Psoas muscle (tissue), 8 donors: ENCODE measurements around the gene CBX5. TPM values are rescaled to one million over a fixed set of nuclear protein-coding genes. Genes with fewer than 3 reads are reported as not detected.

ENCODE experiments used
- ATAC-seq, 4 donors: fragments of 200-7000 bp; cut with Tn5 transposase; one replicate each; pipeline ENCODE4 v1.9.1; 2020; ENCODE audit warnings: moderate library complexity in 3 of 4, mild to moderate bottlenecking in 2 of 4
- DNase-seq, 2 donors: peaks; one replicate each; pipeline ENCODE4 v3.0.0-alpha.2; 2020
- H3K27ac ChIP-seq: fragments of 200-600 bp; one replicate; pipeline ENCODE4 v1.8.0; 2022
- H3K27me3 ChIP-seq, 3 donors: fragments of 200-600 bp in 1 of 3; one replicate each; pipeline versions ENCODE4 v1.6.1 to v1.8.0; 2013 to 2022; ENCODE audit warnings: low read length in 2 of 3, mild to moderate bottlenecking in 2 of 3, moderate library complexity in 1 of 3; ENCODE audit not compliant: insufficient read depth in 3 of 3
- H3K36me3 ChIP-seq, 2 donors: fragments of 200-600 bp in 1 of 2; one replicate each; pipeline versions ENCODE4 v1.6.1 to v1.8.0; 2013 to 2022; ENCODE audit warnings: low read depth in 1 of 2, mild to moderate bottlenecking in 1 of 2, moderate library complexity in 1 of 2; ENCODE audit not compliant: insufficient read depth in 1 of 2
- H3K4me1 ChIP-seq: fragments of 200-600 bp; one replicate; pipeline ENCODE4 v1.8.0; 2022
- H3K4me3 ChIP-seq: fragments of 200-600 bp; one replicate; pipeline ENCODE4 v1.8.0; 2022; ENCODE audit warnings: mild to moderate bottlenecking
- H3K9me3 ChIP-seq: fragments of 200-600 bp; one replicate; pipeline ENCODE4 v1.8.0; 2022
- WGBS, 3 donors: extraction: QIAGEN DNeasy Blood & Tissue Kit; methylation state at CpG; one replicate each; pipeline versions ENCODE4 v1.1.6 to v1.1.7; 2013; 5-methylcytosine and 5-hydroxymethylcytosine counted together
- intact Hi-C, 2 donors: fragments of 100-400 bp; cut with DNase I; formaldehyde crosslinking; loops; one replicate each; pipeline versions ENCODE4 v1.11.0 to v1.14.2; 2022
- polyA plus RNA-seq, 3 donors: library from polyadenylated mRNA; stranded (reverse); fragments of 200-250 nt; gene quantifications; one replicate each; pipeline ENCODE4 v1.2.3, GENCODE V29; 2013
- total RNA-seq, 4 donors: library from RNA; stranded (reverse); fragmentation: NEBNext Ultra II Directional in 2 of 4; extraction: Animal tissue kit (Norgen Biotek cat#: 25700) in 2 of 4; gene quantifications; one replicate each; pipeline versions ENCODE4 v1.2.1 to v1.2.4, GENCODE V29; 2021 to 2023
- TF ChIP-seq, protein P1 (sequence below): fragments of 200-600 bp; IDR thresholded peaks from one replicate; pipeline ENCODE4 v1.8.0; 2022; ENCODE audit warnings: antibody characterized with exemption
- donor health status: healthy with polysubstance abuse.
- donor health status: DM: no; HTN: no; CAD: no; lungs with moderate emphysema.
- donor health status: Bipolar disorder and iron deficiency.
- donor health status: healthy.
- donor health status: DM: yes; HTN: yes; CAD: no.
- donor health status: DM: no; HTN: no; CAD: no.
- donor health status: DM: no; HTN: no; CAD: no.
- donor health status: DM: yes; HTN: yes; CAD: no.

Gene CBX5
- total and polyA plus RNA-seq, 7 donors = 5.2 to 19.3 (median 12.1) TPM

DNA sequence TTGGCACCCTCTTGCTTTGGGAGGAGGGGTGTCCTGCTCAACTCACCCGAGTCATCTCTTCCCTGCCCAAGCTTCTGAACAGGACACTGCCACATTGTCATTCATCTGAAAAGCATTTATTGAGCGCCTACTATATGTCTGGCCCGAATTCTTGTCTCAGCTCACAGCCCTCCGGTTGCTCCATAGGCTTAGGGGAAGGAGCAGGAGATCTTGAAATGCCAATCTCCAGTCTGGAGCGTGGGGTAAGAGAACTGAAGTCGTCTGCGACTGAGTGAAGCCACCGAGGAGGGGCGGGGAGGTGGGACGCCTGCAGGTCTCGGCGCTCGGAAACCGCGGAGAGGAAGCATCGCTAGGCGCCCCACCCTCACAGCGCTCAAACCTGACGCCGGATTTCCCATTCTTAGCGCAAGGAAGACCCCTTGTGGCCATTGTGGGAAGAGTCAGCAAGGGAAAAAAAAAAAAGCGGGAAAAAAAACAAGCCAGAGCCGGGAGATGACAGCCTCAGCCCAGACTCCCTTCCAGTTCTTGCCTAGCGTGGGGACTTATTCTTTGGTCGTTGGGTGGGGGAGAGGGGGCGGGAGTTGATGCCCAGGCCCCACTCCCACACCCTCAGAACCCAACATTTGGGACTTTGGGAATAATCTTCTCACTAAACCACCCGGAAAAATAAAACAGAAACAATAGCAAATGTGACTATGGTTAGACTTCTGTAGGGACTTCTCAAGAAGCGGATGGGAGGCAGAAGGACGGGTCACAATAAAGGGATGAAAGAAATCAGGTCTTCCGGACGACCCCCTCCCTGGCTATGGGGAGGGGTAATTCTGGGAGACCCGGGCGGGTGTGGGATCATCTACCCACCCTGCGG, 62.9 kb downstream of the CBX5 start:
- H3K27me3 ChIP-seq = peaks cover 0 to 5% (median 0%) of the 10 kb centered on the region in 3 donors
- no peaks in the 10 kb centered on the region for H3K36me3 ChIP-seq
- peaks cover 11% of the 10 kb centered on the region for H3K4me1 ChIP-seq
- ATAC-seq (peak; percentile 36 to 60 (median 44)), DNase-seq (peak; percentile 67 to 80)
- intact Hi-C loops = loop anchor here in 1 of 2 donors (10.0 kb wide), 1 partner anchor 512 kb away; no protein-coding TSS in a partner anchor
- TF ChIP-seq, protein P1, sequence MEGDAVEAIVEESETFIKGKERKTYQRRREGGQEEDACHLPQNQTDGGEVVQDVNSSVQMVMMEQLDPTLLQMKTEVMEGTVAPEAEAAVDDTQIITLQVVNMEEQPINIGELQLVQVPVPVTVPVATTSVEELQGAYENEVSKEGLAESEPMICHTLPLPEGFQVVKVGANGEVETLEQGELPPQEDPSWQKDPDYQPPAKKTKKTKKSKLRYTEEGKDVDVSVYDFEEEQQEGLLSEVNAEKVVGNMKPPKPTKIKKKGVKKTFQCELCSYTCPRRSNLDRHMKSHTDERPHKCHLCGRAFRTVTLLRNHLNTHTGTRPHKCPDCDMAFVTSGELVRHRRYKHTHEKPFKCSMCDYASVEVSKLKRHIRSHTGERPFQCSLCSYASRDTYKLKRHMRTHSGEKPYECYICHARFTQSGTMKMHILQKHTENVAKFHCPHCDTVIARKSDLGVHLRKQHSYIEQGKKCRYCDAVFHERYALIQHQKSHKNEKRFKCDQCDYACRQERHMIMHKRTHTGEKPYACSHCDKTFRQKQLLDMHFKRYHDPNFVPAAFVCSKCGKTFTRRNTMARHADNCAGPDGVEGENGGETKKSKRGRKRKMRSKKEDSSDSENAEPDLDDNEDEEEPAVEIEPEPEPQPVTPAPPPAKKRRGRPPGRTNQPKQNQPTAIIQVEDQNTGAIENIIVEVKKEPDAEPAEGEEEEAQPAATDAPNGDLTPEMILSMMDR = peak; percentile 74
- WGBS, 3 donors = 2% methylated on average over 33 to 34 of the region's 34 CpGs
- peak overlapping the region; percentile 55 for H3K4me3 ChIP-seq
- H3K9me3 ChIP-seq = no peaks in the 10 kb centered on the region
- no peak overlapping the region for H3K27ac ChIP-seq

DNA sequence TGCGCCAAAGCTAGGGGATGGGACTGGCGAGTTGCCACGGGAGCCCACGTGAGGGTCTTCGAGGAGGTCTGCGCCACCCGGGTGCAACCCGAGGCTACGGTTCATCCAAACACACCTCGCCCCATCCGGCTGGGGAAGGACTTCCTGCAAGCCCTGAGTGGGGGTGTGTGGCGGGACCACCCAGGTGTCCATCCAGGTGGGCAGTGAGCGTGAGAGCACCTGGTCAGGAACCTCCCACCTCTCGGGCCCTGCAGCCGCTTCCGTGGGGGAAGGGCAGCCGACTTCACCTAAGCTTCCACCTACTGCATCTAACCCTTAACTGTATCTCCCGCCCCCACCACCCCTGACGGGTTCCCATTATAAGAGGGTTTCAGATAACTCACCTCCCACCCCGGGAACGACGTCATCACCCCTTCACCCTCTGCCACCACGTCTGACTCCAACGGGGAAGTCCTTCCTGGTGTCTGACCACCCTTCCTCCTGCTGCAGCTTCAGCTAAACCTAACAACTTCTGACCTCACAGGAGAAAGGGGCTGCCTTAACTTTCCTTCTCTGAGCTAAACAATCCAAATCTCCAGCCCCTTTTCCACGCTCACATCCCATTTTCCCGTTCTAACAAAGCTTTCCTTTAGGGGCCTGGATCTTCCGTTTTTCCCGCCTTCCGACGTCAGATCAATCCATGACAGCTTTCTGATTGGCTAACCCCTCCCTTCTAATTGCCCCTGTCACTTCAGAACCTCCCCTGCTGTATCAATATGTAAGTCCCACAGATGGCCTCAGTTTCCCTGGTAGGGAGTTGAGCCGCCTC, 63.7 kb downstream of the CBX5 start:
- Histone ChIP-seq H3K27ac (no peak overlapping the region), H3K4me1 (peaks cover 11% of the 10 kb centered on the region), H3K4me3 (peak overlapping the region; percentile 55), H3K9me3 (no peaks in the 10 kb centered on the region), H3K36me3 (no peaks in the 10 kb centered on the region), H3K27me3 (peaks cover 0 to 5% (median 0%) of the 10 kb centered on the region in 3 donors)
- no peak for ATAC-seq
- TF ChIP-seq, protein P1 = no peak
- no peak for DNase-seq
- intact Hi-C loops = loop anchor here (2.0 to 10.0 kb wide), 2 partner anchors 231 to 511 kb away; partner anchors contain the start of gene HOXC10 (in 1 of the 2)
- 26 to 29% (median 28%) methylated on average over 27 to 31 of the region's 31 CpGs for WGBS, 3 donors

DNA sequence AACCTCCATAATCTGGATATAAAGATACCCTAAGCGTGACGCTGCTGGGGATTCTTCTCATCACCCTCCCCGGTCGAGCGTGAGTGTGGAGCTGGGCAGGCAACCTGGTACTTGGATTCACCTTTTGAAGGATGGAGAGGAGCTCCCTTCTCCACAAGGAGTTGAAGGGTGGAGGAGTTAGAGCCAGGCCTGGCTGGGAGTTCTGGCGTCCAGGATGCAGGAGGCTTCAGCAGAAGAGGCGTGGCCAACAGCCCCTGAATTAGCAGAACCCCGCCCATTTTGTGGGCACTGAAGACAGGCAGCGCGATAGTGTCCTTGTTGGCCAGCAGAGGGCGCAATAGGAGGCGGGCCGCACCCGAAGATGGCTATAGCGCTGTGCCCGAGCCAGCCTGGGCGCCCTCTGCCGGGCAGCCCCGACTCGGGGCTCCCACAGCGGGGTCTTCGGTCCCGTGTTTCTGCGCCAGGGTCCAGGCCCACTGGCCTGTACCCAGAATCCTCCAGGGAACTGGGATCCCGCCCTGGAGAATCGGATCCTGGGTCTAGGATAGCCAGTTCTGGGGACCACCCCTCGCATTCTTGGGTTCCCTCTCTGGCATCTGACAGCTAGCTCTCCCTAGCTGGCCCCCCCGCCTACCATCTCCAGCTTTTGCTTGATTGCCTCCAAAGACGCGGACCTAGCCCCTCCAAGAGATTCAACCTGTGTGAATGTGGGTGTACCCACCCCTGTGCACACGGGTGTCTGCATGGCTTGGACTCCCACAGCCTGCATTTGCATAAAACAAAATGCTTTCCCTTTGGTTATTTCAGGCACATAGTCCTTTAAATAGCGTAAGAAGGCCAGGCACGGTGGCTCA, 65.1 kb downstream of the CBX5 start:
- peaks cover 0 to 5% (median 0%) of the 10 kb centered on the region in 3 donors for H3K27me3 ChIP-seq
- TF ChIP-seq, protein P1 = peak; percentile 97
- H3K4me3 ChIP-seq = peak overlapping the region; percentile 48
- 17 to 26% (median 20%) methylated on average over 32 to 33 of the region's 33 CpGs for WGBS, 3 donors
- H3K9me3 ChIP-seq = no peaks in the 10 kb centered on the region
- intact Hi-C loops = loop anchor here (2.0 to 10.0 kb wide), 2 partner anchors 230 to 510 kb away; partner anchors contain the start of gene HOXC10 (in 1 of the 2)
- H3K27ac ChIP-seq = no peak overlapping the region
- peaks cover 11% of the 10 kb centered on the region for H3K4me1 ChIP-seq
- peak; percentile 92 to 95 (median 94) for ATAC-seq
- H3K36me3 ChIP-seq = no peaks in the 10 kb centered on the region
- DNase-seq = peak; percentile 87 to 95

DNA sequence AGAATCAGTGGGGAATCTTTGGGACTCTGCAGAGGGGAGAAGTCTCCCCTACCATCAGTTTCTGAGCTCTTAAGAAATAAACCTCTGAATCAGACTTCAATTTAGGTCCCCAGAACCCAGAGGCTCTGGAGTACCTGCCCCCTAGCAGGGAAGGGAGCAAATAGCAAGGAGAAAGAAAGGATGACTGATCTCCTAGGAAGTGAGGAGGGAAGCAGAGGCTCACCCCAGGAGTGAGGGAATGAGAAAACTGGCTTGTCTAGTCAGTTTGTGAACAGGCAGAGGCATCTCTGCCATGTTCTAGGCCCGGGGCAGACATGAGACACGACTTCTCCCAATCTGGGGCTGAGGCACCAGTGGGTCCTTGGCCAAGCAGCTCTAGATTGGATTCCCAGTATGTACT, 66.8 kb downstream of the CBX5 start:
- TF ChIP-seq, protein P1 = no peak
- DNase-seq = no peak
- H3K4me1 ChIP-seq = peaks cover 11% of the 10 kb centered on the region
- H3K4me3 ChIP-seq = no peak overlapping the region
- peaks cover 0 to 5% (median 0%) of the 10 kb centered on the region in 3 donors for H3K27me3 ChIP-seq
- no peaks in the 10 kb centered on the region for H3K36me3 ChIP-seq
- no peak overlapping the region for H3K27ac ChIP-seq
- no peaks in the 10 kb centered on the region for H3K9me3 ChIP-seq
- intact Hi-C loops = loop anchor here in 1 of 2 donors (10.0 kb wide), 1 partner anchor 508 kb away; no protein-coding TSS in a partner anchor
- WGBS, 3 donors = 83 to 97% (median 89%) methylated on average over 2 of the region's 2 CpGs
- ATAC-seq = no peak
